Anterior cingulate cortex (tissue), 58 donors: ENCODE results near the gene FLNB.
"Not testable (repeated sequence)": the region's sequence is repeated elsewhere in the genome, so short reads cannot be mapped to it uniquely, and the experiment has no call there.

Experiments used
- DNase-seq, 58 donors: peaks; one replicate each; lab custom pipeline; 2025; lab: John Stamatoyannopoulos, UW

FLNB gene

GRCh38 chr3:58051196-58051595 lies 43.0 kb downstream of the FLNB start:
- no peak for DNase-seq

- DNase-seq = not testable (repeated sequence)
Observed at GRCh38 chr3:58051658-58052261, 43.5 kb downstream of the FLNB start.

- DNase-seq = peak in 32 of 58 donors; percentile 1 to 72 (median 34)
Observed at GRCh38 chr3:58052373-58053273, 44.4 kb downstream of the FLNB start.

- DNase-seq = no peak
Observed at GRCh38 chr3:58054652-58055051, 46.4 kb downstream of the FLNB start.

GRCh38 chr3:58055314-58055713 lies 47.1 kb downstream of the FLNB start:
- no peak for DNase-seq

- not testable (repeated sequence) for DNase-seq
Observed at GRCh38 chr3:58055891-58056290, 47.7 kb downstream of the FLNB start.

GRCh38 chr3:58058361-58059263 lies 50.4 kb downstream of the FLNB start:
- DNase-seq = no peak

- DNase-seq = no peak
Observed at GRCh38 chr3:58059349-58060321, 51.4 kb downstream of the FLNB start.

GRCh38 chr3:58062472-58062871 lies 54.2 kb downstream of the FLNB start:
- no peak for DNase-seq

GRCh38 chr3:58063022-58063815 lies 55.0 kb downstream of the FLNB start:
- no peak for DNase-seq

- DNase-seq = no peak
Observed at GRCh38 chr3:58064923-58065638, 56.9 kb downstream of the FLNB start.

- DNase-seq = no peak
Observed at GRCh38 chr3:58065700-58066167, 57.5 kb downstream of the FLNB start.

GRCh38 chr3:58066842-58067241 lies 58.6 kb downstream of the FLNB start:
- DNase-seq = no peak

- peak in 12 of 58 donors; percentile 5 to 60 (median 22) for DNase-seq
Observed at GRCh38 chr3:58068122-58068809, 60.0 kb downstream of the FLNB start.

GRCh38 chr3:58071480-58071971 lies 63.3 kb downstream of the FLNB start:
- no peak for DNase-seq

- DNase-seq = no peak
Observed at GRCh38 chr3:58072052-58072762, 64.0 kb downstream of the FLNB start.

GRCh38 chr3:58072763-58073130 lies 64.5 kb downstream of the FLNB start:
- DNase-seq = no peak
